Inflammatory macrophage (primary cell): ENCODE data around the gene TINAGL1.
"Not testable (repeated sequence)": the region's sequence is repeated elsewhere in the genome, so short reads cannot be mapped to it uniquely, and the experiment has no call there.

Experiments used
- DNase-seq, 2 donors: peaks; one replicate each; pipeline ENCODE4 v3.0.0-alpha.2; 2020 to 2022

The TINAGL1 gene

GRCh38 chr1:31583995-31584868 lies 7.9 kb downstream of the TINAGL1 start:
- DNase-seq = no peak

GRCh38 chr1:31584869-31585735 lies 8.8 kb downstream of the TINAGL1 start:
- DNase-seq = no peak

GRCh38 chr1:31585736-31586365 lies 9.5 kb downstream of the TINAGL1 start:
- DNase-seq = no peak

- peak in 1 of 2 donors; percentile 26 for DNase-seq
Measured at GRCh38 chr1:31586376-31587327, 10.3 kb downstream of the TINAGL1 start.

GRCh38 chr1:31587328-31587699 lies 11.0 kb downstream of the TINAGL1 start:
- DNase-seq = not testable (repeated sequence)

GRCh38 chr1:31587720-31588423 lies 11.6 kb downstream of the TINAGL1 start:
- DNase-seq = peak; percentile 43 to 52

- no peak for DNase-seq
Measured at GRCh38 chr1:31588751-31589515, 12.6 kb downstream of the TINAGL1 start.

- no peak for DNase-seq
Measured at GRCh38 chr1:31591425-31592093, 15.2 kb downstream of the TINAGL1 start.

- DNase-seq = no peak
Measured at GRCh38 chr1:31592132-31592531, 15.8 kb downstream of the TINAGL1 start.

GRCh38 chr1:31593136-31593665 lies 16.9 kb downstream of the TINAGL1 start:
- DNase-seq = no peak

GRCh38 chr1:31593770-31594632 lies 17.7 kb downstream of the TINAGL1 start:
- peak; percentile 40 to 73 for DNase-seq

GRCh38 chr1:31595836-31596736 lies 19.8 kb downstream of the TINAGL1 start:
- DNase-seq = no peak

- DNase-seq = no peak
Measured at GRCh38 chr1:31596737-31597097, 20.4 kb downstream of the TINAGL1 start.

- DNase-seq = no peak
Measured at GRCh38 chr1:31598980-31599379, 22.7 kb downstream of the TINAGL1 start.

- no peak for DNase-seq
Measured at GRCh38 chr1:31600641-31601040, 24.3 kb downstream of the TINAGL1 start.

- no peak for DNase-seq
Measured at GRCh38 chr1:31602081-31602480, 25.8 kb downstream of the TINAGL1 start.

- DNase-seq = peak; percentile 92 to 93
Measured at GRCh38 chr1:31605908-31606427, 29.7 kb downstream of the TINAGL1 start.
